ENCODE measurements around the gene TRERF1.
A peak's percentile ranks its signal among the peaks of the same experiment; 100 is the strongest.

DNA sequence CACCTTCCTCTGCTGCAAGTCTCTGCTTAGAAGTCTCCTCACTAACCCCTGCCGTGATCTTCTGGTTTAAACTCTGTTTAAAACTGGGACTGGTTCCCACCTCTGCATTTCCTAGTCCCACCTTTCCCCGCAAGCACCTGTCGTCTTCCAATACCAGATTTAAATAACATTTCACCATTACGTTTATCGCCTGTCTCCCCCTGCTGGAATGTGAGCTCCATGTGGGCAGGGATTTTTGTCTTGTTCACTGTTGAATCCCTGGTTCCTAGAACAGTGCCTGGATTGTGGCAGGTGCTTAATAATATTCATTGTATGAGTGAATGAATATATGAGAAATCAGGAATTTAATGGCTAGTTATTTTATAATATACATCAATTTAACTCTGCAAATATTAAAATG is 275.9 kb downstream of the TRERF1 start:
- no peak for TF ChIP-seq POLR2A (IDR thresholded peaks at IDR 0.05; ENCODE audit: low read depth, low read length)
- TF ChIP-seq, protein P1, sequence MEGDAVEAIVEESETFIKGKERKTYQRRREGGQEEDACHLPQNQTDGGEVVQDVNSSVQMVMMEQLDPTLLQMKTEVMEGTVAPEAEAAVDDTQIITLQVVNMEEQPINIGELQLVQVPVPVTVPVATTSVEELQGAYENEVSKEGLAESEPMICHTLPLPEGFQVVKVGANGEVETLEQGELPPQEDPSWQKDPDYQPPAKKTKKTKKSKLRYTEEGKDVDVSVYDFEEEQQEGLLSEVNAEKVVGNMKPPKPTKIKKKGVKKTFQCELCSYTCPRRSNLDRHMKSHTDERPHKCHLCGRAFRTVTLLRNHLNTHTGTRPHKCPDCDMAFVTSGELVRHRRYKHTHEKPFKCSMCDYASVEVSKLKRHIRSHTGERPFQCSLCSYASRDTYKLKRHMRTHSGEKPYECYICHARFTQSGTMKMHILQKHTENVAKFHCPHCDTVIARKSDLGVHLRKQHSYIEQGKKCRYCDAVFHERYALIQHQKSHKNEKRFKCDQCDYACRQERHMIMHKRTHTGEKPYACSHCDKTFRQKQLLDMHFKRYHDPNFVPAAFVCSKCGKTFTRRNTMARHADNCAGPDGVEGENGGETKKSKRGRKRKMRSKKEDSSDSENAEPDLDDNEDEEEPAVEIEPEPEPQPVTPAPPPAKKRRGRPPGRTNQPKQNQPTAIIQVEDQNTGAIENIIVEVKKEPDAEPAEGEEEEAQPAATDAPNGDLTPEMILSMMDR (conservative IDR thresholded peaks at IDR 0.05; ENCODE audit: low read depth, low read length) = peak; percentile 29; the same call in 1 of the 2 replicates
- TF ChIP-seq MXI1 (IDR thresholded peaks at IDR 0.05; ENCODE audit: borderline replicate concordance, low read depth, low read length) = no peak
- TF ChIP-seq CEBPB (IDR thresholded peaks at IDR 0.05; ENCODE audit: low read depth, low read length) = no peak
- TF ChIP-seq, protein P2, sequence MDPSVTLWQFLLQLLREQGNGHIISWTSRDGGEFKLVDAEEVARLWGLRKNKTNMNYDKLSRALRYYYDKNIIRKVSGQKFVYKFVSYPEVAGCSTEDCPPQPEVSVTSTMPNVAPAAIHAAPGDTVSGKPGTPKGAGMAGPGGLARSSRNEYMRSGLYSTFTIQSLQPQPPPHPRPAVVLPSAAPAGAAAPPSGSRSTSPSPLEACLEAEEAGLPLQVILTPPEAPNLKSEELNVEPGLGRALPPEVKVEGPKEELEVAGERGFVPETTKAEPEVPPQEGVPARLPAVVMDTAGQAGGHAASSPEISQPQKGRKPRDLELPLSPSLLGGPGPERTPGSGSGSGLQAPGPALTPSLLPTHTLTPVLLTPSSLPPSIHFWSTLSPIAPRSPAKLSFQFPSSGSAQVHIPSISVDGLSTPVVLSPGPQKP (IDR thresholded peaks at IDR 0.05; ENCODE audit: borderline replicate concordance, low read depth, low read length) = no peak
- TF ChIP-seq CHD1 (IDR thresholded peaks at IDR 0.05; ENCODE audit: low read depth, low read length) = no peak
- no peak for TF ChIP-seq NFE2L2 (IDR thresholded peaks at IDR 0.05; ENCODE audit: low read depth, low read length)
- no peak for TF ChIP-seq FOS (IDR thresholded peaks at IDR 0.05; ENCODE audit: low read depth, low read length)

All from IMR-90 (cell line).